H1 (cell line): ENCODE data around the gene AHDC1. TPM values are rescaled to one million over a fixed set of nuclear protein-coding genes. Genes with fewer than 3 reads are reported as not detected.
A peak's percentile ranks its signal among the peaks of the same experiment; 100 is the strongest.

ENCODE experiments used
- CTCF ChIA-PET: fragments of 300-600 bp; sonication (Branson Sonifier 250); formaldehyde crosslinking; loops from one replicate; lab custom pipeline; 2021; ENCODE audit not compliant: partially characterized antibody; lab: Charles Lee
- POLR2A ChIA-PET: fragments of 300-600 bp; sonication (Branson Sonifier 250); formaldehyde crosslinking; loops from one replicate; lab custom pipeline; 2021; ENCODE audit warnings: inconsistent platforms; ENCODE audit not compliant: partially characterized antibody; lab: Charles Lee
- DNase-seq, 2 experiments: peaks; one replicate each; pipeline versions ENCODE4 v3.0.0 to v3.0.0-alpha.2; 2010 to 2022; ENCODE audit warnings: low spot score in 2 of 2, low read depth in 1 of 2, mixed read lengths in 1 of 2
- FAIRE-seq: peaks from 2 replicates; lab custom pipeline; 2011; peaks lifted over from hg19 to GRCh38; lab: Jason Lieb, UNC
- H2AFZ ChIP-seq: 2 replicates; pipeline ENCODE4 v1.8.1; 2012; ENCODE audit warnings: low read length, inconsistent platforms
- H2AK5ac ChIP-seq: 2 replicates; pipeline ENCODE4 v1.6.1; 2013; ENCODE audit warnings: low read depth, low read length
- H2BK120ac ChIP-seq: replicated peaks from 2 replicates; pipeline ENCODE3; 2013; ENCODE audit warnings: low read depth, low read length, inconsistent platforms
- H2BK12ac ChIP-seq: 2 replicates; pipeline ENCODE4 v1.6.1; 2013; ENCODE audit warnings: low read depth, low read length
- H2BK15ac ChIP-seq: 2 replicates; pipeline ENCODE4 v1.6.1; 2013; ENCODE audit warnings: low read length
- H2BK20ac ChIP-seq: 2 replicates; pipeline ENCODE4 v1.6.1; 2013; ENCODE audit warnings: low read length
- H2BK5ac ChIP-seq: 2 replicates; pipeline ENCODE4 v1.6.1; 2013; ENCODE audit warnings: low read depth, low read length
- H3K14ac ChIP-seq: 2 replicates; pipeline ENCODE4 v1.6.1; 2013; ENCODE audit warnings: inconsistent platforms; ENCODE audit not compliant: insufficient read length
- H3K18ac ChIP-seq: 2 replicates; pipeline ENCODE4 v1.6.1; 2013; ENCODE audit warnings: low read length; ENCODE audit errors: extremely low read depth
- H3K23ac ChIP-seq: 2 replicates; pipeline ENCODE4 v1.6.1; 2013; ENCODE audit warnings: inconsistent platforms; ENCODE audit not compliant: insufficient read length
- H3K23me2 ChIP-seq: 2 replicates; pipeline ENCODE4 v1.6.1; 2013; ENCODE audit warnings: low read depth, low read length
- H3K27ac ChIP-seq: 2 replicates; pipeline ENCODE4 v1.6.1; 2011; ENCODE audit warnings: low read depth, low read length, inconsistent platforms
- H3K27me3 ChIP-seq, 4 experiments: replicated peaks in 1 of 4; 1 replicate in 1 of 4; 2 replicates in 3 of 4; pipeline versions ENCODE4 v1.6.1 to v1.8.1; 2011 to 2013; ENCODE audit warnings: low read length in 3 of 4, mild to moderate bottlenecking in 3 of 4, inconsistent platforms in 2 of 4, mixed read lengths in 2 of 4, moderate library complexity in 1 of 4; ENCODE audit not compliant: control insufficient read depth in 3 of 4, insufficient read depth in 3 of 4; ENCODE audit errors: extremely low read depth in 1 of 4
- H3K36me3 ChIP-seq, 4 experiments: 2 replicates each; pipeline versions ENCODE4 v1.6.1 to v1.8.1; 2011 to 2013; ENCODE audit warnings: mild to moderate bottlenecking in 4 of 4, low read length in 3 of 4, moderate library complexity in 2 of 4, control low read depth in 1 of 4, inconsistent platforms in 1 of 4; ENCODE audit not compliant: insufficient read depth in 4 of 4, control insufficient read depth in 2 of 4
- H3K4ac ChIP-seq: replicated peaks from 2 replicates; pipeline ENCODE3; 2013; ENCODE audit warnings: low read length, low read depth, mixed read lengths, inconsistent platforms; ENCODE audit not compliant: insufficient read length
- H3K4me1 ChIP-seq, 4 experiments: replicated peaks in 1 of 4; 1 replicate in 1 of 4; 2 replicates in 3 of 4; pipeline versions ENCODE4 v1.6.1 to v1.8.1; 2011 to 2013; ENCODE audit warnings: low read length in 3 of 4, inconsistent platforms in 2 of 4, mixed read lengths in 1 of 4; ENCODE audit not compliant: insufficient read depth in 4 of 4, control insufficient read depth in 3 of 4
- H3K4me2 ChIP-seq, 2 experiments: 2 replicates each; pipeline versions ENCODE4 v1.6.1 to v1.8.1; 2011 to 2013; ENCODE audit warnings: low read depth in 2 of 2, low read length in 2 of 2, control low read depth in 1 of 2, inconsistent platforms in 1 of 2, mild to moderate bottlenecking in 1 of 2; ENCODE audit not compliant: insufficient read depth in 1 of 2
- H3K4me3 ChIP-seq, 4 experiments: fragments of 200-600, 300-600 bp in 1 of 4; sonication (generic), shearing (Covaris generic), sonication (Bioruptor Twin) in 1 of 4; 2 replicates each; pipeline versions ENCODE4 v1.5.1 to v1.8.1; 2011 to 2016; ENCODE audit warnings: low read length in 4 of 4, low read depth in 3 of 4, control low read depth in 2 of 4, inconsistent platforms in 2 of 4, mild to moderate bottlenecking in 2 of 4, mixed read lengths in 1 of 4, moderate library complexity in 1 of 4; ENCODE audit not compliant: insufficient read depth in 2 of 4; ENCODE audit errors: extremely low read depth in 1 of 4
- H3K56ac ChIP-seq: replicated peaks from 2 replicates; pipeline ENCODE3; 2013; ENCODE audit warnings: low read depth, mild to moderate bottlenecking, mixed read lengths, low read length, inconsistent platforms; ENCODE audit not compliant: insufficient read length
- H3K79me1 ChIP-seq: 2 replicates; pipeline ENCODE4 v1.6.1; 2013; ENCODE audit warnings: low read depth, low read length, control low read depth
- H3K79me2 ChIP-seq, 2 experiments: 2 replicates each; pipeline versions ENCODE4 v1.6.1 to v1.8.1; 2012 to 2013; ENCODE audit warnings: low read length in 2 of 2, mild to moderate bottlenecking in 2 of 2, inconsistent platforms in 1 of 2; ENCODE audit not compliant: insufficient read depth in 2 of 2, control insufficient read depth in 1 of 2
- H3K9ac ChIP-seq, 4 experiments: replicated peaks in 1 of 4; 1 replicate in 1 of 4; 2 replicates in 3 of 4; pipeline versions ENCODE4 v1.6.1 to v1.8.1; 2011 to 2013; ENCODE audit warnings: low read depth in 3 of 4, low read length in 3 of 4, control low read depth in 2 of 4, mild to moderate bottlenecking in 2 of 4, moderate library complexity in 2 of 4, inconsistent platforms in 1 of 4; ENCODE audit errors: extremely low read depth in 1 of 4
- H3K9me3 ChIP-seq, 2 experiments: 2 replicates each; pipeline versions ENCODE4 v1.6.1 to v1.8.1; 2012 to 2013; ENCODE audit warnings: mild to moderate bottlenecking in 2 of 2, moderate library complexity in 2 of 2, control low read depth in 1 of 2, inconsistent platforms in 1 of 2, low read depth in 1 of 2, low read length in 1 of 2, mixed read lengths in 1 of 2; ENCODE audit not compliant: insufficient read depth in 2 of 2
- H4K20me1 ChIP-seq, 2 experiments: replicated peaks in 1 of 2; 2 replicates each; pipeline versions ENCODE3 to v1.8.1; 2011 to 2013; ENCODE audit warnings: inconsistent platforms in 2 of 2, low read length in 2 of 2, mild to moderate bottlenecking in 1 of 2; ENCODE audit not compliant: insufficient read depth in 2 of 2, control insufficient read depth in 1 of 2
- H4K5ac ChIP-seq: 2 replicates; pipeline ENCODE4 v1.6.1; 2013; ENCODE audit warnings: low read length, low read depth, mixed read lengths, inconsistent platforms; ENCODE audit not compliant: insufficient read length
- H4K8ac ChIP-seq: 2 replicates; pipeline ENCODE4 v1.8.0; 2013; ENCODE audit warnings: mild to moderate bottlenecking, moderate library complexity, low read length, inconsistent platforms; ENCODE audit not compliant: insufficient read depth; ENCODE audit errors: extremely low read depth
- H4K91ac ChIP-seq: replicated peaks from 2 replicates; pipeline ENCODE3; 2013; ENCODE audit warnings: low read length, mixed read lengths, inconsistent platforms; ENCODE audit not compliant: insufficient read length
- CHD1 ChIP-seq: IDR thresholded peaks from 2 replicates; pipeline ENCODE4 v1.6.1; 2012; ENCODE audit warnings: low read depth, low read length, improper control_type of control experiment
- SIN3A ChIP-seq, 2 experiments: IDR thresholded peaks in 1 of 2; conservative IDR thresholded peaks in 1 of 2; 2 replicates each; pipeline ENCODE4 v1.6.1; 2011 to 2012; ENCODE audit warnings: low read length in 2 of 2, improper control_type of control experiment in 1 of 2, low read depth in 1 of 2, mild to moderate bottlenecking in 1 of 2
- SIRT6 ChIP-seq: IDR thresholded peaks from one replicate; pipeline ENCODE4 v1.7.1; 2012; ENCODE audit warnings: low read length, inconsistent platforms
- SP1 ChIP-seq: IDR thresholded peaks from 2 replicates; pipeline ENCODE4 v1.6.1; 2011; ENCODE audit warnings: low read depth, low read length
- SP2 ChIP-seq: IDR thresholded peaks from 2 replicates; pipeline ENCODE4 v1.6.1; 2012; ENCODE audit warnings: mild to moderate bottlenecking, low read length, inconsistent platforms
- TAF1 ChIP-seq: IDR thresholded peaks from 2 replicates; pipeline ENCODE4 v1.6.1; 2011; ENCODE audit warnings: mild to moderate bottlenecking, low read depth, low read length
- TEAD4 ChIP-seq: IDR thresholded peaks from 2 replicates; pipeline ENCODE4 v1.6.1; 2012; ENCODE audit warnings: low read depth, low read length, inconsistent platforms, mixed read lengths
- WGBS, 2 experiments: shearing (Covaris generic) in 1 of 2; methylation state at CpG; one replicate each; pipeline versions ENCODE4 v1.1.6 to v1.1.7; 2013 to 2015; ENCODE audit warnings: low lambda C conversion rate in 2 of 2, mixed read lengths in 2 of 2, inconsistent platforms in 1 of 2, low coverage in 1 of 2, missing lambda C conversion rate in 1 of 2; ENCODE audit not compliant: insufficient replicate concordance in 2 of 2, insufficient coverage in 1 of 2, insufficient read length in 1 of 2; ENCODE audit errors: extremely low coverage in 1 of 2, missing lambda C conversion rate in 1 of 2; 5-methylcytosine and 5-hydroxymethylcytosine counted together
- polyA plus RNA-seq, 7 experiments: library from polyadenylated mRNA; depleted of rRNA in 3 of 7; stranded (reverse) in 5 of 7; unstranded in 2 of 7; fragments of >200 nt in 5 of 7; fragments of 200-250 nt in 2 of 7; gene quantifications; 1 replicate in 5 of 7; 2 replicates in 1 of 7; 4 replicates in 1 of 7; pipeline versions ENCODE4 v1.2.1 to v1.2.3, GENCODE V29; 2011 to 2013; ENCODE audit warnings: missing spikeins in 2 of 7, mixed read lengths in 2 of 7
- total RNA-seq: library from RNA; stranded (reverse); fragmentation: NEBNext Ultra II Directional; extraction: Animal tissue kit (Norgen Biotek cat#: 25700); gene quantifications from 2 replicates; pipeline ENCODE4 v1.2.1, GENCODE V29; 2021
- TF ChIP-seq, protein P1 (sequence below): IDR thresholded peaks from 2 replicates; pipeline ENCODE4 v1.6.1; 2011; ENCODE audit warnings: low read depth, mild to moderate bottlenecking, low read length; ENCODE audit not compliant: insufficient read depth

Gene AHDC1
- total and polyA plus RNA-seq, 2 of the 8 experiments (the other 6 are each of a cell fraction or from before 2014, with no cell fraction given) = 4.4 to 35.1 TPM

GRCh38 chr1:27563591-27564471 is 40.1 kb downstream of the AHDC1 start:
- H4K5ac ChIP-seq = no peak overlapping the region
- H3K23ac ChIP-seq = no peak overlapping the region
- H4K20me1 ChIP-seq = peaks cover 14 to 30% of the 10 kb centered on the region in 2 experiments
- H3K9ac ChIP-seq = no peak overlapping the region
- no peak for FAIRE-seq
- 79% methylated on average over 10 of the region's 10 CpGs; no CpG with 5 or more reads in 1 of the 2 experiments for WGBS, 2 experiments
- ChIA-PET POLR2A (interaction anchor here (1.2 to 25.0 kb wide), 5 partner anchors 2 to 40 kb away, joined by 5 to 350 read pairs (median 7); partner anchors contain the start of gene AHDC1), CTCF (interaction anchor here (0.8 to 56.1 kb wide), 12 partner anchors 9 to 257 kb away, joined by 3 to 1807 read pairs (median 6); partner anchors contain the start of gene AHDC1)
- H3K79me2 ChIP-seq = peaks cover 0 to 46% of the 10 kb centered on the region in 2 experiments; a peak in 2 of 4 replicates
- DNase-seq = no peak
- peaks cover 0 to 64% (median 42%) of the 10 kb centered on the region in 4 experiments; a peak in 6 of 7 replicates for H3K4me1 ChIP-seq
- H2BK120ac ChIP-seq = no peak overlapping the region
- 0 out of 2 replicates have a peak overlapping the region, but pooled peaks have one; percentile 41 for H2BK5ac ChIP-seq
- H3K14ac ChIP-seq = no peak overlapping the region
- peak overlapping the region; percentile 19; the same call in 1 of the 2 replicates for H2BK12ac ChIP-seq
- H2BK20ac ChIP-seq = no peak overlapping the region
- H2AK5ac ChIP-seq = no peak overlapping the region; the same call in none of the 2 replicates
- no peak overlapping the region; the same call in 1 of the 2 replicates for H4K8ac ChIP-seq
- H3K18ac ChIP-seq = 0 out of 2 replicates have a peak overlapping the region, but pooled peaks have one; percentile 42
- H3K36me3 ChIP-seq = no peaks in the 10 kb centered on the region; a peak in 1 of 8 replicates
- H4K91ac ChIP-seq = no peak overlapping the region
- H3K4me2 ChIP-seq = no peak overlapping the region
- no peak overlapping the region for H3K4me3 ChIP-seq
- no peak overlapping the region for H3K56ac ChIP-seq
- TF ChIP-seq TAF1 = no peak
- TF ChIP-seq, protein P1, sequence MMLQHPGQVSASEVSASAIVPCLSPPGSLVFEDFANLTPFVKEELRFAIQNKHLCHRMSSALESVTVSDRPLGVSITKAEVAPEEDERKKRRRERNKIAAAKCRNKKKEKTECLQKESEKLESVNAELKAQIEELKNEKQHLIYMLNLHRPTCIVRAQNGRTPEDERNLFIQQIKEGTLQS = no peak
- no peak for TF ChIP-seq SP2
- 0 out of 4 replicates have a peak, but pooled peaks of 1 of the 2 experiments have one; percentile 31 for TF ChIP-seq SIN3A (conservative IDR thresholded peaks at IDR 0.05 in 1 of 2, IDR thresholded peaks at IDR 0.05 in 1 of 2; ENCODE audit: low read depth in 1 of 2, low read length in 2 of 2)
- TF ChIP-seq SIRT6 = no peak
- no peak for TF ChIP-seq TEAD4
- no peak for TF ChIP-seq CHD1
- 0 out of 2 replicates have a peak, but pooled peaks have one; percentile 7 for TF ChIP-seq SP1
- TF ChIP-seq, all 59 proteins: peak for 2
- H2BK15ac ChIP-seq = no peak overlapping the region
- no peak overlapping the region for H3K27ac ChIP-seq
- H3K23me2 ChIP-seq = 0 out of 2 replicates have a peak, but pooled peaks cover 2% of the 10 kb centered on the region
- H3K4ac ChIP-seq = no peak overlapping the region
- H3K79me1 ChIP-seq = peaks cover 20% of the 10 kb centered on the region
- no peak overlapping the region for H2AFZ ChIP-seq
- H3K27me3 ChIP-seq = no peaks in the 10 kb centered on the region; a peak in 1 of 7 replicates
- no peaks in the 10 kb centered on the region for H3K9me3 ChIP-seq
